MM.1S (cell line): ENCODE measurements around the gene ZNF841.

ENCODE experiments used
- EZH2 ChIP-seq: fragments of 300-600 bp; sonication (generic); optimal IDR thresholded peaks from 2 replicates; pipeline ENCODE3; 2017; ENCODE audit warnings: low read depth, mild to moderate bottlenecking, antibody characterized with exemption, low read length, mixed read lengths
- EZH2phosphoT487 ChIP-seq: fragments of 300-600 bp; sonication (generic); IDR thresholded peaks from 2 replicates; pipeline ENCODE4 v1.6.1; 2018; ENCODE audit warnings: antibody characterized with exemption, low read length
- TF ChIP-seq, protein P1 (sequence below): fragments of 300-600 bp; sonication (generic); IDR thresholded peaks from 2 replicates; pipeline ENCODE4 v1.5.1; 2016; ENCODE audit warnings: antibody characterized with exemption, low read length, mixed read lengths

DNA sequence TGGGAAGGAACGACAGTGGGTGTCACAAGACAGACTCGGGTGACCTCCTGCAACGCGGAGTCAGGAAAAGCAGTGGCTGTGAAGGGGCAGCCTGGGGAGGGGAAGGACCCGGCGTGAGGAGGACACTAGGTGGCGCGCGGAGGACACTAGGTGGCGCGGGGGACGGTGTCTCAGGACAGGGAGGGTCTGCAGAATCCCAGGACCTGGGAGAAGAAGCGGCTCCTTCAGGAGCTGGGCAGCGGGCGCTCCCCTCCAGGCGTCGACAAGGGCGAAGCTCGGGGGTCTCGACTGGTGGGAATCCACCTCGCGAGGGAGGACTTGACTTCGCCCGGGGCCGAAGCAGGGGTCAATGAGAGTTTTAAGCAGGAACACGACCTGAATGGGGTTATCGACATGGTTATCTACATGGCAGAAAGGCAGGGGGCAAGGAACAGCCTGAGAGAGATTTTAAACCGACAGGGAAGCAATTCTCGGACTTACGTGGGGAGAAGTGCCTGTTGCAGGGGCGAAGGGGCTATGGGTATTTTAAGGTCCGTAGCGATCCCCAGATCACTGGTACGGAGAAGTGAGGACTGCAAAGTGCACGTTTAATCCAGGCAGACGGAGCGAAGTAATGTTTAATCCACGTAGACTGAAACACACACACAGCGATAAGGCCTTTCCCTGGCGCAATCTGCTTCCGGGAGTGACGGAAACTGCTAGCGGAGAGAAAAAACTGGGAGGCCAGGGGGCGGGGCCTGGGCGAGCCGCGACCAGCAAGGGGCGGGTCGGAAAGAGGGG is 43.9 kb upstream of the ZNF841 start, which contains the start of gene ZNF616:
- TF ChIP-seq, protein P1, sequence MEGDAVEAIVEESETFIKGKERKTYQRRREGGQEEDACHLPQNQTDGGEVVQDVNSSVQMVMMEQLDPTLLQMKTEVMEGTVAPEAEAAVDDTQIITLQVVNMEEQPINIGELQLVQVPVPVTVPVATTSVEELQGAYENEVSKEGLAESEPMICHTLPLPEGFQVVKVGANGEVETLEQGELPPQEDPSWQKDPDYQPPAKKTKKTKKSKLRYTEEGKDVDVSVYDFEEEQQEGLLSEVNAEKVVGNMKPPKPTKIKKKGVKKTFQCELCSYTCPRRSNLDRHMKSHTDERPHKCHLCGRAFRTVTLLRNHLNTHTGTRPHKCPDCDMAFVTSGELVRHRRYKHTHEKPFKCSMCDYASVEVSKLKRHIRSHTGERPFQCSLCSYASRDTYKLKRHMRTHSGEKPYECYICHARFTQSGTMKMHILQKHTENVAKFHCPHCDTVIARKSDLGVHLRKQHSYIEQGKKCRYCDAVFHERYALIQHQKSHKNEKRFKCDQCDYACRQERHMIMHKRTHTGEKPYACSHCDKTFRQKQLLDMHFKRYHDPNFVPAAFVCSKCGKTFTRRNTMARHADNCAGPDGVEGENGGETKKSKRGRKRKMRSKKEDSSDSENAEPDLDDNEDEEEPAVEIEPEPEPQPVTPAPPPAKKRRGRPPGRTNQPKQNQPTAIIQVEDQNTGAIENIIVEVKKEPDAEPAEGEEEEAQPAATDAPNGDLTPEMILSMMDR, result peak; percentile 83
- TF ChIP-seq EZH2 (no peak), EZH2phosphoT487 (no peak)
